HG03460 (cell line): ENCODE data around the gene APBB2.
A peak's percentile ranks its signal among the peaks of the same experiment; 100 is the strongest.
"Not testable (repeated sequence)": the region's sequence is repeated elsewhere in the genome, so short reads cannot be mapped to it uniquely, and the experiment has no call there.

Source experiments
- ATAC-seq: cut with Tn5 transposase; IDR thresholded peaks from one replicate; pipeline ENCODE4 v1.9.1; 2021; ENCODE audit not compliant: unreplicated experiment

Gene APBB2

GRCh38 chr4:40840255-40840984 is 373.9 kb downstream of the APBB2 start:
- no peak for ATAC-seq

GRCh38 chr4:40838742-40839141 is 375.6 kb downstream of the APBB2 start:
- ATAC-seq = no peak

- no peak for ATAC-seq
Measured at GRCh38 chr4:40837094-40837870, 377.1 kb downstream of the APBB2 start.

DNA sequence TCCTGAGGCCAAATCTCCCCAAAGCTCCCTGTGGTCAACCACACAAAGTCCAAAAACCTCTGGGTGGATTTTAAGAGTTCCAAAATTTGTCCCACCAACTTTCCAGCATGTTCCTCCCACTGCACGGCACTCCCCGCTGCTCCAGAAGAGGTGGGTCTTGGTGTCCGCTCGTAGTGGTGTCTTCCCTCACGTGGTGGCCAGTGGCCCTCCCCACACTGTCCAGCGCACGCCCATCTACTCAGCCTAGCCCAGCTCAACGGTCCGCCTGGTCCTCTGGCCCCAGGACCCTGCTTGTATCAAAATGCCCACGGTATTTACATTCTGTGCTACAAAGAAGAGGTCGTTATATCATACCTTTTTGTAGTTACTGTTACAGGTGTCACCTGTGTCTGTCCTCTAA is 381.1 kb downstream of the APBB2 start:
- ATAC-seq = no peak

- ATAC-seq = no peak
Measured at GRCh38 chr4:40832175-40832574, 382.2 kb downstream of the APBB2 start.

DNA sequence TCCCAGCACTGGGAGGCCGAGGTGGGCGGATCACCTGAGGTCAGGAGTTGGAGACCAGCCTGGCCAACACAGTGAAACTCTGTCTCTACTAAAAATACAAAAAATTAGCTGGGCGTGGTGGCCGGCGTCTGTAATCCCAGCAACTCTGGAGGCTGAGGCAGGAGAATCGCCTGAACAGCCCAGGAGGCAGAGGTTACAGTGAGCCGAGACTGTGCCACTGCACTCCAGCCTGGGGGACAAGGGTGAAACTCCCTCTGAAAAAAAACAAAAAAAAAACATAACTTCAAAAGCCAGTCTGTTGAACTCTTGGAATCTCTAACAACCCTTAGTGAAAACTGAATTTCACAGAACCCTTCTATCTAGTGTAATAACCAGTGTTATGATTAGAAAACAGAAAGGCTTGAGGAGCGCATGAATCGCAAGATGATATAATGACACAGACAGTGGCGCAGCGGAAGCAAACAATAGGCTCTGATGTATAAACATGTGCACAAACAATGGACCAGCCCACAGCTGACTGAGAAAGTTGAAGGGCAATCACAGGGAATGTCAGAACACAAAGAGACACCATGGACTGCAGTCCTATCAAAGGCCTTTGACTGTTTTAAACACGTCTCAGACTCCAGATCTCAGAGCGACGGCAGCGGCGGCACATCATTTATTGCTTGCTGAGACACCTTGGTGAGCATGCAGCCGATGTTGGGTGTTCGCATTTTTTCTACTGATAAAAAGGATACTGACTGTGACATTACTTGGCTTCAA is 383.0 kb downstream of the APBB2 start:
- ATAC-seq = no peak

- no peak for ATAC-seq
Measured at GRCh38 chr4:40829586-40829985, 384.8 kb downstream of the APBB2 start.

DNA sequence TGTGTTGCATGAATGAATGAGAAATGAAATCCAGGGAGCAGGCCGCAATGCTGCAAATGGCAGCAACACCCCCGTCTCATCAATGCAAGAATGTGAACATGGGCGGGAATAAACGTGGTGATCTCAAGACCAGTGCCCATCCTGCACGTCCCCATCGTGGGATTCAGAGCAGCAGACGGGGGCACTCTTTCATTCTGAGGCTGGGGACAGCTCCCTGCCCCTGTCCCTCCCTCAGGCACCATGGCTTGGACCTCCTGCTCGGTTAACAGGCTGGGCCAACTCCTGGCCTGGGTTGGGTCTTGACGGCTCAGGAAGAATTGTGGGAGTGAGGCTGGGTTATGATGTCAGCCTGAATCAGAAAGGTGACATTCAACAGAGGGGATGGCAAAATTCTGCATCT is 385.7 kb downstream of the APBB2 start:
- no peak for ATAC-seq

DNA sequence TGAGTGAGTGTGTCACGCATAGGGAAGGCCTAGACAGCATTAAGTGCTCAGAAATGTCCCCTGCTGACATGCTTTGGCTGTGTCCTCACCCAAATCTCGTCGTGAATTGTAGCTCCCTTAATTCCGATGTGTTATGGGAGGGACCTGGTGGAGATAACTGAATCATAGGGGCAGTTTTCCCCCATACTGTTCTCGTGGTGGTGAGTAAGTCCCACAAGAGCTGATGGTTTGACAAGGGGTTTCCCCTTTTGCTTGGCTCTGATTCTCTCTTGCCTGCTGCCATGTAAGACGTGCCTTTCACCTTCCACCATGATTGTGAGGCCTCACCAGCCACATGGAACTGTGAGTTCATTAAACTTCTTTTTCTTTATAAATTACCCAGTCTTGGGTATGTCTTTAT is 386.6 kb downstream of the APBB2 start:
- no peak for ATAC-seq

DNA sequence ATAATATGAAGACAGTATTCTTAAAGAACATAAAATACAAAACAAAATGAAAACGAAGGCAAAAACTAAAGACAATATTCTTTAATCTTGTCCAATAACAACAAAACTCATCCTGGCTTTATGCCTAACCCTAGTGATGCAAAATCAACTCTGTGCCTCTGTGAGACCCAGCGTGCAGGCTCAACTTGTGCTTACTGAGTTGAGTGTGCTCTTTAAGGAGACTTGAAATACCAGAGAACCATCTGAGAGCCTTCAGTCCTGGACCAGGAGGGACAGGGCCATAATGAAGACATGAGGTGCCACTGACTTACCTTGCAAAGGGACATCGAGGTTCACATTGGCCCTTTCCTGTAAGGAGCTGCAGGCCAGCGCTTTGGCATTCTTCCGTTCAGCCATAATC is 387.5 kb downstream of the APBB2 start:
- no peak for ATAC-seq

GRCh38 chr4:40825014-40825838 is 389.1 kb downstream of the APBB2 start:
- no peak for ATAC-seq

DNA sequence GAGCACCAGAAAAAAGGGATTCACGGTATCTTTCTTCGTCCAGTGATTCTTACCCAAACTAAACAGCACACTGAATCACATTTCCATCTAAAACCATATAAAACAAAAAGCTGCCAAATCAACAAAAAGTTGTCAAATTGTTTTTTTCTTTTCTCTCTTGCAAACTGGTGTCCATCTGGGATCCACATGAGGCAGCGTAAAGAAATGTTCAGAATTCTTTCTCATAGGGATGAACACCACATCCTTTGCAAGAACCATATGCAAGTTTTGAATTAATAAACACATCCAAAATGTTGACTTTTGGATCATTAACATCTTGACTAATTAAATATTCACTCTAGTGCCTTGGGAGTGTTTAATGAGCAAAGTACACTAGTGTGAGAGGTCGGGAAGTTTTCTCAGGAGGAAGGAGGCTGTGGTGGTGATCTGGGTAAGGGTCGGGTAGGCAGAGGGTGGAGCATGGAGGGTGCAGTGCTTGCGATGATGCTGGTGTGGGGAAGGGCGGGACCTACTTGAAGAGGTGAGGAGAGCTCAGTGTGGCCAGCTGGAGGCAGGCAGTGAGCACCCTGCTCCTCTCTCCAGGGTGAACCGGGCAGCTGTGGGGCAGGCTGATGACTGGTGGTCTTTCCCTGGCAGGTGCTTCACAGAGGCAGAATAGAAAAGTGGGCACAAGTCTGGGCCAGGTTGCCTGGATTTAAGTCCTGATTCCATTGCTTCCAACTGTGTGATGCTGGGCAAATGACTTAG is 391.7 kb downstream of the APBB2 start:
- no peak for ATAC-seq

- no peak for ATAC-seq
Measured at GRCh38 chr4:40820101-40820500, 394.2 kb downstream of the APBB2 start.

DNA sequence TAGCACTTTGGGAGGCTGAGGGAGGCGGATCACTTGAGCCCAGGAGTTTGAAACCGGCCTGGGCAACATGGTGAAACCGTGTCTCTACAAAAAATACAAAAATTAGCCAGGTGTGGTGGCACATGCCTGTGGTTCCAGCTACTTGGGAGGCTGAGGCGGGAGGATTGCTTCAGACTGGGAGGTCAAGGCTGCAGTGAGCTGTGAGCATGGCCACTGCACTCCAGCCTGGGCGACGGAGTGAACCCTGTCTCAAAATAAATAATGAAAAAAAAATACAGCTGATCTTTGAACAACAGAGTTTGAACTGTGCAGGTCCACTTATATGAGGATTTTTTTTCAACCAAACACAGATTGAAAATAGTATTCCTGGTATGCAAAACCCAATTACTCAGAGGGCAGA is 397.2 kb downstream of the APBB2 start:
- not testable (repeated sequence) for ATAC-seq

GRCh38 chr4:40812856-40813255 is 401.5 kb downstream of the APBB2 start:
- no peak for ATAC-seq

DNA sequence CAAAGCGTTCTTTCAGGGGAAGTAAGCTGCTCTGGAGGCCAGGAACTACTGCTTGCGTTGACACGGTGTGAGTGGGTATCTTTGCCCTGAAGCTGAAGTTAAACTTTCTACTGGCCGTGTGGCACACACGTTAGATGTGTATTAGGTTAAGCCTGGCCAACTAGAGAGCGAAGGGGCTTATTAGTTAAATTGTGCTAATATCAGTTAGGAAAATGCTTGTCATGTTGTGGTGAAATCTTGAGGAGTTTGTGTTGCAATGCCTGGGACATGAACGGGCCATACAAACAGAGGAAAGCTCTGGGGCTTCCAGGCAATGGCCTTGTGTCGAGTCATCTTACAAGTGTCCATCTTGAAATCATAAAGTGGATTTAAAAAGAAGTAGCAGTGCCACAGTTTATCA is 402.0 kb downstream of the APBB2 start:
- ATAC-seq = no peak

DNA sequence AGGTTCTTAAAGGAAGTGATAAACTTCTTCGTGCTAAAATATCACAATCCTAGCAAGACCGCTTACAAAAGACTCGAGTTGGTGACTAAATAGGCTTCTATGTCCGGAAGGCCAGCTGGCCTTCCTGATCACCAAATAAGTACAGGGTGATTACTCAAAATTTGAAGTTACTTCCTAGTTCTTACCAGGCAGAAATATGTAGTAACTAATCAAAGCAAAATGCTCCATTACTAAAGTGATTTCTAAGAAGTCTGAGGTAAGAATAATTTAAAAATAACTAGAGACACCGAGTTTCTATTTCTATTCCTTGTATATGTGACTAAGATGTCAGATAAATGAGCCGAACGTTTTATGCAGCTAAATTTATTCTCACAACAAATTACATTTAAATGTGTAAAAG is 402.4 kb downstream of the APBB2 start:
- ATAC-seq = no peak

- no peak for ATAC-seq
Measured at GRCh38 chr4:40808926-40809457, 405.4 kb downstream of the APBB2 start.

GRCh38 chr4:40804598-40804997 is 409.7 kb downstream of the APBB2 start:
- no peak for ATAC-seq

- ATAC-seq = peak; percentile 88
Measured at GRCh38 chr4:40800064-40800463, 414.3 kb downstream of the APBB2 start.
